Smooth muscle cell (in vitro differentiated cells): ENCODE results near the gene ANTKMT. TPM values are rescaled to one million over a fixed set of nuclear protein-coding genes. Genes with fewer than 3 reads are reported as not detected.

ENCODE experiments used
- DNase-seq: peaks from one replicate; lab custom pipeline; 2025; ENCODE audit not compliant: unreplicated experiment; lab: John Stamatoyannopoulos, UW
- H2AFZ ChIP-seq: fragments of 200-600 bp; sonication (generic); 2 replicates; pipeline ENCODE4 v1.6.0; 2016; ENCODE audit warnings: antibody characterized with exemption, low read depth, mild to moderate bottlenecking
- H3F3A ChIP-seq: fragments of 200-600 bp; sonication (generic); 2 replicates; pipeline ENCODE4 v1.6.0; 2017; ENCODE audit warnings: antibody characterized with exemption, low read depth
- H3K27ac ChIP-seq: fragments of 200-600 bp; sonication (generic); 2 replicates; pipeline ENCODE4 v1.5.1; 2016; ENCODE audit warnings: low read depth, mild to moderate bottlenecking
- H3K27me3 ChIP-seq: fragments of 200-600 bp; sonication (generic); 2 replicates; pipeline ENCODE4 v1.6.1; 2016; ENCODE audit warnings: low read depth, mild to moderate bottlenecking
- H3K36me3 ChIP-seq: fragments of 200-600 bp; sonication (generic); 2 replicates; pipeline ENCODE4 v1.5.1; 2016; ENCODE audit warnings: low read depth
- H3K4me1 ChIP-seq: fragments of 200-600 bp; sonication (generic); 2 replicates; pipeline ENCODE4 v1.5.1; 2016; ENCODE audit warnings: low read depth
- H3K4me2 ChIP-seq: fragments of 200-600 bp; sonication (generic); 2 replicates; pipeline ENCODE4 v1.6.0; 2016; ENCODE audit warnings: mild to moderate bottlenecking
- H3K4me3 ChIP-seq: fragments of 200-600 bp; sonication (generic); 2 replicates; pipeline ENCODE4 v1.5.1; 2016; ENCODE audit warnings: mild to moderate bottlenecking
- H3K79me2 ChIP-seq: fragments of 200-600 bp; sonication (generic); 2 replicates; pipeline ENCODE4 v1.6.0; 2016; ENCODE audit warnings: low read depth, mild to moderate bottlenecking
- H3K9ac ChIP-seq: fragments of 200-600 bp; sonication (generic); 2 replicates; pipeline ENCODE4 v1.6.0; 2016; ENCODE audit warnings: low read depth
- H3K9me3 ChIP-seq: fragments of 200-600 bp; sonication (generic); replicated peaks from 2 replicates; pipeline ENCODE4 v1.5.1; 2016; ENCODE audit warnings: low read depth
- H4K20me1 ChIP-seq: fragments of 200-600 bp; sonication (generic); 2 replicates; pipeline ENCODE4 v1.6.0; 2016; ENCODE audit warnings: low read depth
- CTCF ChIP-seq: fragments of 200-600 bp; sonication (generic); IDR thresholded peaks from 2 replicates; pipeline ENCODE4 v1.5.1; 2017; ENCODE audit warnings: borderline replicate concordance, mild to moderate bottlenecking, antibody characterized with exemption; ENCODE audit not compliant: insufficient read depth, poor library complexity, severe bottlenecking
- WGBS: methylation state at CpG from one replicate; pipeline ENCODE4 v1.1.7; 2016; ENCODE audit warnings: low lambda C conversion rate; 5-methylcytosine and 5-hydroxymethylcytosine counted together
- polyA plus RNA-seq: library from polyadenylated mRNA; unstranded; fragments of >200 nt; fragmentation: Nextera tagmentation; extraction: Ambion mirVana; gene quantifications from 2 replicates; pipeline ENCODE4 v1.2.1, GENCODE V29; 2016
- total RNA-seq: library from RNA; depleted of rRNA; stranded (reverse); fragments of >200 nt; gene quantifications from 2 replicates; pipeline ENCODE4 v1.2.3, GENCODE V29; 2014

The ANTKMT gene
- total and polyA plus RNA-seq, 2 experiments from 2014 or later = 15.6 to 39.8 TPM

- WGBS = 4% methylated on average over 24 of the region's 115 CpGs
- no peak within 1 kb of the TSS for H3K4me2 ChIP-seq
These were observed 15.3 kb upstream of the ANTKMT start, which contains the start of gene FBXL16 for GRCh38 chr16:705431-706188. Gene FBXL16, minus strand, starts transcription at chr16:705801. Its CDS starts 8,396 bp downstream, at chr16:697405.

GRCh38 chr16:706189-707061, 14.5 kb upstream of the ANTKMT start:
- no peak overlapping the region for H3K4me2 ChIP-seq

More at GRCh38 chr16:705431-706188, 15.3 kb upstream of the ANTKMT start, which contains the start of gene FBXL16:
- Histone ChIP-seq H3K4me3 (no peak within 1 kb of the TSS), H3F3A (no peaks in the 10 kb centered on the region), H3K79me2 (no peaks in the 10 kb centered on the region), H3K36me3 (no peaks in the 10 kb centered on the region), H3K9ac (no peak within 1 kb of the TSS), H2AFZ (no peak within 1 kb of the TSS), H3K9me3 (no peaks in the 10 kb centered on the region), H3K27ac (no peak within 1 kb of the TSS), H4K20me1 (peaks cover 7% of the 10 kb centered on the region), H3K27me3 (peaks cover 83% of the 10 kb centered on the region), H3K4me1 (peaks cover 4% of the 10 kb centered on the region)
- no peak for DNase-seq
- no peak for TF ChIP-seq CTCF

GRCh38 chr16:707062-707538, 13.8 kb upstream of the ANTKMT start:
- WGBS = 62% methylated on average over 14 of the region's 14 CpGs
- Histone ChIP-seq H3K4me2 (no peak overlapping the region), H3F3A (no peaks in the 10 kb centered on the region), H3K79me2 (no peaks in the 10 kb centered on the region), H3K9me3 (no peaks in the 10 kb centered on the region), H2AFZ (no peak overlapping the region), H3K27ac (no peak overlapping the region), H3K4me1 (peaks cover 4% of the 10 kb centered on the region), H4K20me1 (no peaks in the 10 kb centered on the region), H3K9ac (no peak overlapping the region), H3K36me3 (no peaks in the 10 kb centered on the region), H3K27me3 (peaks cover 68% of the 10 kb centered on the region), H3K4me3 (no peak overlapping the region)
- no peak for TF ChIP-seq CTCF
- DNase-seq = no peak

More at GRCh38 chr16:706189-707061, 14.5 kb upstream of the ANTKMT start:
- Histone ChIP-seq H3K36me3 (no peaks in the 10 kb centered on the region), H3K79me2 (no peaks in the 10 kb centered on the region), H3K4me1 (peaks cover 4% of the 10 kb centered on the region), H3K27ac (no peak overlapping the region), H3F3A (no peaks in the 10 kb centered on the region), H3K4me3 (no peak overlapping the region), H4K20me1 (no peaks in the 10 kb centered on the region), H2AFZ (no peak overlapping the region), H3K9me3 (no peaks in the 10 kb centered on the region), H3K9ac (no peak overlapping the region), H3K27me3 (peaks cover 75% of the 10 kb centered on the region)
- DNase-seq = no peak
- 8% methylated on average over 24 of the region's 49 CpGs for WGBS
- no peak for TF ChIP-seq CTCF
